Measurements from ENCODE around the gene ARMC12. TPM values are rescaled to one million over a fixed set of nuclear protein-coding genes. Genes with fewer than 3 reads are reported as not detected.

Gene ARMC12
- total and polyA plus RNA-seq, 4 experiments from 2014 or later = 0.28 to 1.3 (median 0.69) TPM; not detected in 1

DNA sequence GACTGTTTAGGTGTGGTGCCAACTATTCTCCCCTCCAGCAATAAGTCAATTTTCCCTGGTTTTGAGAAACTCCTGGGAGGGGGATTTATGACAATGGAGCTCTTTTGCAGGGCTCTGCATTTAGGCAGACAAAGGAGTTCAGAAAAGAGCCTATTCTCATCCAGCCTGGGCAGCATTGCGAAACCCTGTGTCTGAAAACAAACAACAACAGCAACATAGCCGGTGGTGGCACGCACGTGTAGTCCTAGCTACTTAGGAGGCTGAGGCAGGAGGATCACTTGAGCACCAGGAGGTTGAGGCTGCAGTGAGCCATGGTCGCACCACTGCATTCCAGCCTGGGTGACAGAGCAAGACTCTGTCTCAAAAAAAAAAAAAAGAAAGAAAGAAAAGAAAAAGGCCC, 53.9 kb downstream of the ARMC12 start:
- Histone ChIP-seq H3K4me1 (ENCODE audit: insufficient read depth, low read length) (no peaks in the 10 kb centered on the region), H3K27me3 (ENCODE audit: insufficient read depth, low read length) (peaks cover 8% of the 10 kb centered on the region), H3K36me3 (ENCODE audit: insufficient read depth, low read length) (no peaks in the 10 kb centered on the region), H3K27ac (ENCODE audit: low read depth, low read length) (no peak overlapping the region), H3K4me3 (ENCODE audit: low read length in 2 of 2) (no peak overlapping the region), H3K9me3 (ENCODE audit: control insufficient read depth in 1 of 2, low read length in 2 of 2) (no peaks in the 10 kb centered on the region)
- Mint-ChIP-seq H3K4me1 (no peaks in the 10 kb centered on the region), H3K4me3 (no peak overlapping the region), H3K27me3 (peaks cover 26 to 34% of the 10 kb centered on the region in 2 donors), H3K27ac (no peak overlapping the region), H3K9me3 (no peaks in the 10 kb centered on the region), H3K36me3 (no peaks in the 10 kb centered on the region)
- ChIA-PET POLR2A (ENCODE audit: partially characterized antibody) (no interaction called here), CTCF (ENCODE audit: partially characterized antibody) (no interaction called here)
- DNase-seq = no peak
- intact Hi-C loops (cut with micrococcal nuclease) = no loop called here

DNA sequence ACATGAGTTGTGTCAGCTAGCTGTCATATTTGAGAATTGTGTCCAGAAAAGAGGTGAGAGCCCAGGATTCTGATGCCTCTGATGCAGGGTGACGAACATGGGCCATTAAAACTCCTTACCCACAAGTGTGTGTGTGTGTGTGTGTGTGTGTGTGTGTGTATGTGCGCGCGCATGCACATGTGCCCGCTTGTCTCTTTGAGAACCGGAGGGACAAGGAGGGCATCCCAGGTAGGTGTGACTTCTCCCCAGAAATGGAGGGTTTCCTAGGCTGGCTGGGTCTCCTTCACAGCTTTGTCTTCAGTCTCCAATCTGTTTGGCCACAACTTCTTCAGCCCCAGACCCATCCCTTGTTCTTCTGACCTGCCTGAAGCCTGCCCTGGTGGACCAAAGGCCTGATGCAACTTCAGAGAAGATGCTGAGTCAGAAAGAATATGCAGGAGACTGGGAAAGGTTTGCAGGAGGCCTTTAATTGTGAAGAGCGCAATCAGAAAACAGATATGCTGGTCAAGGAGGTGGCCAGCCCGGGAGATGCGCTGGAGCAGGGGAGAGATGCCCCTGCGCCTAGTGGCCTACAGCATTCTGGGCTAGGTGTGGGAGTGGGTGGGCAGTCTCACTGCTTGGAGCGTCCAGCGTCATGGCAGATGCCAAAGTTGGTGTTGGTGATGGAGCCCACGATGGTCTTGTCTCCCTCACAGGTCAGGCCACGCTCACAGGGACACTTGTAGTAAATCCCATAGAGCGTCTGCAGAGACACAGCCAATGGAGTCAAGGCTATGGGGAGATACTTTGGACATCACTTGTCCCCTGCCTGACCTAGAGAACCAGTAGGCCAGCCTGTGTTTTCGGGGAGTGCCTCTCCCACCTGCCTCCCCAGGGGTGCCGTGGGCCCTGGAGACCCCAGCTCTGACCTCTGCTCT, 58.0 kb downstream of the ARMC12 start:
- peaks cover 5 to 6% of the 10 kb centered on the region in 2 donors for H3K27me3 Mint-ChIP-seq
- H3K9me3 Mint-ChIP-seq = no peaks in the 10 kb centered on the region
- ChIA-PET CTCF (ENCODE audit: partially characterized antibody) (no interaction called here), POLR2A (ENCODE audit: partially characterized antibody) (no interaction called here)
- Histone ChIP-seq H3K4me1 (ENCODE audit: insufficient read depth, low read length) (no peaks in the 10 kb centered on the region), H3K9me3 (ENCODE audit: control insufficient read depth in 1 of 2, low read length in 2 of 2) (no peaks in the 10 kb centered on the region), H3K27me3 (ENCODE audit: insufficient read depth, low read length) (no peaks in the 10 kb centered on the region), H3K36me3 (ENCODE audit: insufficient read depth, low read length) (no peaks in the 10 kb centered on the region), H3K4me3 (ENCODE audit: low read length in 2 of 2) (no peak overlapping the region), H3K27ac (ENCODE audit: low read depth, low read length) (no peak overlapping the region)
- no peaks in the 10 kb centered on the region for H3K4me1 Mint-ChIP-seq
- intact Hi-C loops (cut with micrococcal nuclease) = no loop called here
- DNase-seq = no peak
- no peak overlapping the region for H3K4me3 Mint-ChIP-seq
- no peak overlapping the region for H3K27ac Mint-ChIP-seq
- H3K36me3 Mint-ChIP-seq = no peaks in the 10 kb centered on the region

DNA sequence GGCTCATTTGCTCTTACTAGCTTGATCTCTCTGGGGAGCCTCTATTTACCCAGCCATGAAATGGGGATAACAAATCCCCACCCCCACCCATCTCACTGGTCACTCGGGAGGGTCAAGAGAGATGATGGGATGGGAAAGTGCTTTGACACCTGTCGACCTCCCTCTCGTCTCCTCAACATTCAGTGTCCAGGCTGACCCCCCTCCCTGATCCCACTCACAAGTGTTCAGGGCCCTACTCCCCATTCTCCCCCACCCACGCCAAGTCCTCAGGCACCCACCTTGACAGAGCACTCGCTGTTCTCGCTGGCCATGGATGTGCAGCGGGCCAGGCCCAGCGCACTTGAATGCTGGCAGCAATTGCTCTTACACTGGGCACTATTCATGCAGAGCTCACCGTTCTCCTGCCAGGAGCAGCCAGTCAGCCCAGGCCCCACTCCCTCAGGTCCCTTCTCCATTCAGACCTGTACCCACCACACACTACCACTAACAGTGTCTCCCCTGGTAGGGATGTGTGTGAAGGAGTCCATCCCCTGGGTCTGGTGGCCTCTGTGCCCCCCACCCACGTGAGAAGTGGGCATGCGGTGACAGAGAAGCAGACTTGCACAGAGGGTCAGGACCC, 58.7 kb downstream of the ARMC12 start:
- ChIA-PET CTCF (ENCODE audit: partially characterized antibody) (no interaction called here), POLR2A (ENCODE audit: partially characterized antibody) (no interaction called here)
- no peaks in the 10 kb centered on the region for H3K36me3 ChIP-seq (ENCODE audit: insufficient read depth, low read length)
- no peaks in the 10 kb centered on the region for H3K27me3 ChIP-seq (ENCODE audit: insufficient read depth, low read length)
- H3K36me3 Mint-ChIP-seq = no peaks in the 10 kb centered on the region
- intact Hi-C loops (cut with micrococcal nuclease) = no loop called here
- H3K4me3 Mint-ChIP-seq = no peak overlapping the region
- H3K4me1 Mint-ChIP-seq = no peaks in the 10 kb centered on the region
- no peaks in the 10 kb centered on the region for H3K4me1 ChIP-seq (ENCODE audit: insufficient read depth, low read length)
- H3K9me3 Mint-ChIP-seq = no peaks in the 10 kb centered on the region
- H3K4me3 ChIP-seq (ENCODE audit: low read length in 2 of 2) = no peak overlapping the region
- H3K9me3 ChIP-seq (ENCODE audit: control insufficient read depth in 1 of 2, low read length in 2 of 2) = no peaks in the 10 kb centered on the region
- DNase-seq = no peak
- peaks cover 3% of the 10 kb centered on the region in 2 donors for H3K27me3 Mint-ChIP-seq
- H3K27ac ChIP-seq (ENCODE audit: low read depth, low read length) = no peak overlapping the region
- no peak overlapping the region for H3K27ac Mint-ChIP-seq

DNA sequence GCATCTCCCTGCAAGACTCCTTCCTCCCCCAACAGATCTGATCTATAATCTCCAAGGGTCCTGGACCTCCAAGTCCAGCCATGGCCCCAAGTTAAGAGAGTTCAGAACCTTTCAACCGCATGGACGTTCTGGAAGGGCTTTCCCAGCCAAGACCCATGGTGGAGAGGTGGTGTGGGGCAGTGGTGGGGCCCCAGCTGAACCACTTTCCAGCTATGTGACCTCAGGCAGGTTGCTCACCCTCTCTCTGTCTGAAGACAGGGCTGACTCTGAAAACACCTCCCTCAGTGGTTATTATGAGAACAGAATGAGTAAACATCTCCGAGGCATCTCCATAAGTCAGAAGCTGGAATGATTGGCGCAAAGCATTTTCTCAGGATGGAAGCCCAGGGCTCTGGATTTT, 59.4 kb downstream of the ARMC12 start:
- Histone ChIP-seq H3K4me1 (ENCODE audit: insufficient read depth, low read length) (no peaks in the 10 kb centered on the region), H3K4me3 (ENCODE audit: low read length in 2 of 2) (no peak overlapping the region), H3K27ac (ENCODE audit: low read depth, low read length) (no peak overlapping the region), H3K36me3 (ENCODE audit: insufficient read depth, low read length) (no peaks in the 10 kb centered on the region), H3K9me3 (ENCODE audit: control insufficient read depth in 1 of 2, low read length in 2 of 2) (no peaks in the 10 kb centered on the region), H3K27me3 (ENCODE audit: insufficient read depth, low read length) (no peaks in the 10 kb centered on the region)
- no peaks in the 10 kb centered on the region for H3K36me3 Mint-ChIP-seq
- no peaks in the 10 kb centered on the region for H3K9me3 Mint-ChIP-seq
- no peak overlapping the region for H3K27ac Mint-ChIP-seq
- ChIA-PET CTCF (ENCODE audit: partially characterized antibody) (no interaction called here), POLR2A (ENCODE audit: partially characterized antibody) (interaction anchor here (3.0 kb wide), 1 partner anchor 9 kb away, joined by 11 read pairs; no protein-coding TSS in a partner anchor)
- intact Hi-C loops (cut with micrococcal nuclease) = no loop called here
- no peaks in the 10 kb centered on the region for H3K4me1 Mint-ChIP-seq
- H3K4me3 Mint-ChIP-seq = no peak overlapping the region
- peaks cover 1 to 3% of the 10 kb centered on the region in 2 donors for H3K27me3 Mint-ChIP-seq
- DNase-seq = no peak

DNA sequence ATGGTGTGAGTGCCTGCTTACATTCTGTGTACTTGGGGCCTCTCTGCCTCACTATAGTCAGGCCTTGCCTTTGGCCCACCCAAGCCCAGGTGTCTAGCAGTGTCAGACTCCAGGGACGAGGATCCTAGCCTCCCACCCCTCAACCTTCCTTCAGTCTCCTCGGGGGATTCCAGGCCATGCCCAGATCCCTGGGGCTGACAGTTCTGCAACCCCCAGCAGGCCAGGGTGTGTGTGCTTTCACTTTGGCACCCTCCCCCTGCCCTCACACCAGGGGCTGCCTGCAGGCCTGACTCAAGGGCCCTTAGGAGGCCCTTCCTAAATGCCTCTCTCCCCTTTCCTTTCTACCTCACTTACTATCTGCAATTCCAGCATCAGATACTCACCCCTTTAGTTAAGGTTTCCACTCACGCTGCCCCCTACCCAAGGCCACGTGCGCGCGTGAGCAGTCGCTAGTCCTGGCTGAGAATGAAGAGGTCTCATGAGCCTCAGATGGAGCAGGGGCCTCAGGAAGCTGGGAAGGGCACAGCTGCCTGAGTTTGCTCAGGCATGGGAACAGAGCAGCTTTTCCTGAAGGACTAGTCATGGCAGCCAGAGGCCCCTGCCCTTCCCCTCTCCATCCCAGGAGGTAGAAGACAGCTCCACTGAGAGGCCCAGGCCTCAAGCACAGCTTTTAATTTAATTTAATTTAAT, 61.1 kb downstream of the ARMC12 start:
- no peaks in the 10 kb centered on the region for H3K4me1 Mint-ChIP-seq
- CTCF ChIA-PET (ENCODE audit: partially characterized antibody) = interaction anchor here (1.1 kb wide), 1 partner anchor 10 kb away, joined by 3 read pairs; no protein-coding TSS in a partner anchor
- H3K4me1 ChIP-seq (ENCODE audit: insufficient read depth, low read length) = no peaks in the 10 kb centered on the region
- H3K36me3 Mint-ChIP-seq = no peaks in the 10 kb centered on the region
- H3K27me3 Mint-ChIP-seq = peaks cover 1% of the 10 kb centered on the region in 2 donors
- no peak overlapping the region for H3K4me3 Mint-ChIP-seq
- H3K4me3 ChIP-seq (ENCODE audit: low read length in 2 of 2) = no peak overlapping the region
- no peak overlapping the region for H3K27ac Mint-ChIP-seq
- no peaks in the 10 kb centered on the region for H3K36me3 ChIP-seq (ENCODE audit: insufficient read depth, low read length)
- DNase-seq = no peak
- H3K27me3 ChIP-seq (ENCODE audit: insufficient read depth, low read length) = no peaks in the 10 kb centered on the region
- no peaks in the 10 kb centered on the region for H3K9me3 Mint-ChIP-seq
- POLR2A ChIA-PET (ENCODE audit: partially characterized antibody) = interaction anchor here (0.7 to 3.0 kb wide), 2 partner anchors 11 to 1528 kb away, joined by 3 to 11 read pairs; no protein-coding TSS in a partner anchor
- H3K27ac ChIP-seq (ENCODE audit: low read depth, low read length) = no peak overlapping the region
- no peaks in the 10 kb centered on the region for H3K9me3 ChIP-seq (ENCODE audit: control insufficient read depth in 1 of 2, low read length in 2 of 2)
- intact Hi-C loops (cut with micrococcal nuclease) = no loop called here

Other genes with a start within 250 kb of the ARMC12 start
- under 1 TPM in 1 of 2 experiments, not detected in 1; 0.20 TPM for gene TEAD3, start 240.0 kb upstream of the ARMC12 start, total RNA-seq
- gene TEAD3, start 240.0 kb upstream of the ARMC12 start, polyA plus RNA-seq = under 1 TPM in 1 of 2 donors, not detected in 1; 0.08 TPM
- gene TULP1, start 224.1 kb upstream of the ARMC12 start, total RNA-seq = not detected
- gene TULP1, start 224.1 kb upstream of the ARMC12 start, polyA plus RNA-seq = not detected
- 10 to 100 TPM; 72.9 to 74.2 TPM for gene FKBP5, start 48.1 kb upstream of the ARMC12 start, total RNA-seq
- gene FKBP5, start 48.1 kb upstream of the ARMC12 start, polyA plus RNA-seq = 100 to 1,000 TPM in 1 of 2 donors, 10 to 100 TPM in 1; 94.2 to 233 TPM
- gene CLPSL2, start 39.6 kb downstream of the ARMC12 start, total RNA-seq = not detected
- not detected for gene CLPSL2, start 39.6 kb downstream of the ARMC12 start, polyA plus RNA-seq
- gene CLPSL1, start 44.0 kb downstream of the ARMC12 start, total RNA-seq = not detected
- gene CLPSL1, start 44.0 kb downstream of the ARMC12 start, polyA plus RNA-seq = not detected
- not detected for gene CLPS, start 60.3 kb downstream of the ARMC12 start, total RNA-seq
- gene CLPS, start 60.3 kb downstream of the ARMC12 start, polyA plus RNA-seq = not detected
- not detected for gene LHFPL5, start 68.3 kb downstream of the ARMC12 start, total RNA-seq
- not detected for gene LHFPL5, start 68.3 kb downstream of the ARMC12 start, polyA plus RNA-seq
- gene SRPK1, start 184.1 kb downstream of the ARMC12 start, total RNA-seq = 10 to 100 TPM; 47.6 to 52.0 TPM
- 10 to 100 TPM; 51.2 to 57.5 TPM for gene SRPK1, start 184.1 kb downstream of the ARMC12 start, polyA plus RNA-seq